H1 (cell line): ENCODE results near the gene NLRP3. TPM values are rescaled to one million over a fixed set of nuclear protein-coding genes. Genes with fewer than 3 reads are reported as not detected.

Experiments
- KDM1A ChIP-seq: fragments of 200-600, 300-600 bp; sonication (generic); IDR thresholded peaks from 2 replicates; pipeline ENCODE4 v1.7.1; 2016; ENCODE audit warnings: mild to moderate bottlenecking, low read length, borderline replicate concordance
- polyA plus RNA-seq, 7 experiments: library from polyadenylated mRNA; depleted of rRNA in 3 of 7; stranded (reverse) in 5 of 7; unstranded in 2 of 7; fragments of >200 nt in 5 of 7; fragments of 200-250 nt in 2 of 7; gene quantifications; 1 replicate in 5 of 7; 2 replicates in 1 of 7; 4 replicates in 1 of 7; pipeline versions ENCODE4 v1.2.1 to v1.2.3, GENCODE V29; 2011 to 2013; ENCODE audit warnings: missing spikeins in 2 of 7, mixed read lengths in 2 of 7
- total RNA-seq: library from RNA; stranded (reverse); fragmentation: NEBNext Ultra II Directional; extraction: Animal tissue kit (Norgen Biotek cat#: 25700); gene quantifications from 2 replicates; pipeline ENCODE4 v1.2.1, GENCODE V29; 2021
- TF ChIP-seq, protein P1 (sequence below), 3 experiments: IDR thresholded peaks; 1 replicate in 2 of 3; 2 replicates in 1 of 3; pipeline versions ENCODE4 v1.5.1 to v1.6.1; 2011; ENCODE audit warnings: low read length in 3 of 3, mild to moderate bottlenecking in 3 of 3, inconsistent platforms in 2 of 3, low read depth in 1 of 3, moderate library complexity in 1 of 3; ENCODE audit not compliant: insufficient read depth in 1 of 3; ENCODE audit errors: control extremely low read depth in 1 of 3

Gene NLRP3
- total and polyA plus RNA-seq, 2 of the 8 experiments (the other 6 are each of a cell fraction or from before 2014, with no cell fraction given), result 0.05 to 0.19 TPM

DNA sequence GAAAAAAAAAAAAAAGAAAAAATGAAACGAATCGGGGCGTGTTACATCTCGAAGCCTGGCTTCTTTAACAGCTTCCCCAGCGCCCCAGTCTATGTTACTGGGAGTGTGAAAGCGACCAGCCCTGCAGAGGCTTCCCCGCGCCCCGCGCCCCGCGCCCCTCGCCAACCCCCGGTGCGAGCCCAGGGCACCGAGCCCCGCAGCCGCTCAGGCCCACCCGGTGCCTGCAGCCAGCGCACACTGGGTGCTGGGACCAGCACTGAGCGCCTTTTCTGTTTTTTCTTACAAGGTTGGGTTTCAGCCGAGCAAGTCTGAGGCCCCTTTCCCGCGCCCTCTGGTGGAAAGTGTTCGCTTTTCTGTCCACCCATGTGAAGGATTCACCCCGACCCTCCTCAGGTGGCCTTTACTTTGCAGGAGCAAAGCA, 42.2 kb upstream of the NLRP3 start (continued):
- TF ChIP-seq, protein P1, sequence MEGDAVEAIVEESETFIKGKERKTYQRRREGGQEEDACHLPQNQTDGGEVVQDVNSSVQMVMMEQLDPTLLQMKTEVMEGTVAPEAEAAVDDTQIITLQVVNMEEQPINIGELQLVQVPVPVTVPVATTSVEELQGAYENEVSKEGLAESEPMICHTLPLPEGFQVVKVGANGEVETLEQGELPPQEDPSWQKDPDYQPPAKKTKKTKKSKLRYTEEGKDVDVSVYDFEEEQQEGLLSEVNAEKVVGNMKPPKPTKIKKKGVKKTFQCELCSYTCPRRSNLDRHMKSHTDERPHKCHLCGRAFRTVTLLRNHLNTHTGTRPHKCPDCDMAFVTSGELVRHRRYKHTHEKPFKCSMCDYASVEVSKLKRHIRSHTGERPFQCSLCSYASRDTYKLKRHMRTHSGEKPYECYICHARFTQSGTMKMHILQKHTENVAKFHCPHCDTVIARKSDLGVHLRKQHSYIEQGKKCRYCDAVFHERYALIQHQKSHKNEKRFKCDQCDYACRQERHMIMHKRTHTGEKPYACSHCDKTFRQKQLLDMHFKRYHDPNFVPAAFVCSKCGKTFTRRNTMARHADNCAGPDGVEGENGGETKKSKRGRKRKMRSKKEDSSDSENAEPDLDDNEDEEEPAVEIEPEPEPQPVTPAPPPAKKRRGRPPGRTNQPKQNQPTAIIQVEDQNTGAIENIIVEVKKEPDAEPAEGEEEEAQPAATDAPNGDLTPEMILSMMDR (IDR thresholded peaks at IDR 0.05; ENCODE audit: control extremely low read depth in 1 of 3, insufficient read depth in 1 of 3, low read depth in 1 of 3, low read length in 3 of 3), result peak; percentile 56 to 74 (median 63)
- peak; percentile 26; the same call in 1 of the 2 replicates for TF ChIP-seq KDM1A
